Esophagus squamous epithelium (tissue), 5 donors: ENCODE data around the gene WDR35. TPM values are rescaled to one million over a fixed set of nuclear protein-coding genes. Genes with fewer than 3 reads are reported as not detected.

Experiments
- DNase-seq: peaks from one replicate; lab custom pipeline; 2025; lab: John Stamatoyannopoulos, UW
- H3K27ac ChIP-seq, 4 donors: fragments of 200-600 bp; sonication (generic); one replicate each; pipeline ENCODE4 v1.5.1; 2016 to 2019; ENCODE audit warnings: mild to moderate bottlenecking in 1 of 4
- H3K27me3 ChIP-seq, 4 donors: fragments of 200-600 bp; sonication (generic); 1 replicate in 3 of 4; 2 replicates in 1 of 4; pipeline versions ENCODE4 v1.5.1 to v1.6.0; 2017 to 2021; ENCODE audit warnings: antibody characterized with exemption in 1 of 4
- H3K36me3 ChIP-seq, 3 donors: fragments of 200-600 bp; sonication (generic); one replicate each; pipeline ENCODE4 v1.5.1; 2016 to 2019
- H3K4me1 ChIP-seq, 3 donors: fragments of 200-600 bp; sonication (generic); one replicate each; pipeline ENCODE4 v1.5.1; 2017 to 2019
- H3K4me3 ChIP-seq, 4 donors: fragments of 200-600 bp; sonication (generic); 1 replicate in 3 of 4; 2 replicates in 1 of 4; pipeline ENCODE4 v1.5.1; 2016 to 2019; ENCODE audit warnings: mild to moderate bottlenecking in 2 of 4, moderate library complexity in 1 of 4
- H3K9me3 ChIP-seq, 3 donors: fragments of 200-600 bp; sonication (generic); one replicate each; pipeline ENCODE4 v1.5.1; 2016 to 2019
- CTCF ChIP-seq, 6 experiments: fragments of 450-650 bp in 4 of 6; fragments of 200-600 bp in 2 of 6; sonication (generic) in 2 of 6; IDR thresholded peaks; one replicate each; pipeline ENCODE4 v1.5.1; 2016 to 2019; ENCODE audit warnings: antibody characterized with exemption in 6 of 6, mild to moderate bottlenecking in 4 of 6, moderate library complexity in 4 of 6
- POLR2A ChIP-seq, 4 donors: fragments of 450-650 bp; IDR thresholded peaks; one replicate each; pipeline ENCODE4 v1.6.1; 2017; ENCODE audit warnings: antibody characterized with exemption in 4 of 4, mild to moderate bottlenecking in 4 of 4, moderate library complexity in 3 of 4
- WGBS, 2 donors: methylation state at CpG; one replicate each; pipeline ENCODE4 v1.1.5; 2018; 5-methylcytosine and 5-hydroxymethylcytosine counted together
- intact Hi-C: fragments of 100-400 bp; cut with DNase I; formaldehyde crosslinking; loops from one replicate; pipeline ENCODE4 v1.15.0; 2022
- total RNA-seq, 4 donors: library from RNA; depleted of rRNA; stranded (reverse); fragments of >200 nt; gene quantifications; one replicate each; pipeline ENCODE4 v1.1.0, GENCODE V29; 2016
- donor health status: DM: yes; HTN: yes; CAD: no.

Gene WDR35
- total RNA-seq, 4 donors from 2014 or later: 0.83 to 7.2 (median 4.5) TPM

GRCh38 chr2:19873014-19873413 lies 116.9 kb downstream of the WDR35 start:
- no peak for DNase-seq
- intact Hi-C loops: no loop called here
- Histone ChIP-seq H3K27ac (no peak overlapping the region), H3K4me1 (peaks cover 6 to 15% (median 6%) of the 10 kb centered on the region in 3 donors), H3K27me3 (peaks cover 0 to 12% (median 0%) of the 10 kb centered on the region in 4 donors), H3K4me3 (no peak overlapping the region), H3K9me3 (no peaks in the 10 kb centered on the region), H3K36me3 (no peaks in the 10 kb centered on the region)
- WGBS, 2 donors: 77 to 89% methylated on average over 5 of the region's 5 CpGs
- no peak for TF ChIP-seq POLR2A (IDR thresholded peaks at IDR 0.05)
- TF ChIP-seq CTCF (IDR thresholded peaks at IDR 0.05): no peak

DNA sequence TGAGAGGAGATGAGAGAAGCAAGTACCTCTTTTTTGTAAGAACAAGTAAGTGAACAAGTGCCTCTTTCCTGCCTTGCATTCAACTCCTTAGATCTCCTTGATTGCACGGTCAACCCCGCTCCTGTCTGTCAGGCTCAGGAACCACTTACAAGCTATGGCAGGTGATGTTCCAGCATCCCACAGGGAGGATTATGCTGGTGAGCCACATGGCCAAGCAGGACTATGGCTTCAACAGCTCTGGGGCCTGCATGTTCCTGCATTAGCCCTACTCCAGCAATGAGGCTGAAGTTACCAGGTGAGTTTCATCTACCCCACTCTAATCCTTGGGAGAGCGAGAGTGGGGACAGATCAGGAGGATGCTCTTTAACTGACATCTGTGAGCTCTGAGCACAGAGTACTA lies 117.6 kb downstream of the WDR35 start:
- H3K27ac ChIP-seq: no peak overlapping the region
- no peak overlapping the region for H3K4me3 ChIP-seq
- TF ChIP-seq POLR2A (IDR thresholded peaks at IDR 0.05) (no peak), CTCF (IDR thresholded peaks at IDR 0.05) (no peak)
- intact Hi-C loops: no loop called here
- no peaks in the 10 kb centered on the region for H3K36me3 ChIP-seq
- peaks cover 6 to 15% (median 6%) of the 10 kb centered on the region in 3 donors for H3K4me1 ChIP-seq
- H3K27me3 ChIP-seq: peaks cover 0 to 12% (median 0%) of the 10 kb centered on the region in 4 donors
- 70 to 87% methylated on average over 2 to 3 of the region's 3 CpGs for WGBS, 2 donors
- DNase-seq: no peak
- H3K9me3 ChIP-seq: no peaks in the 10 kb centered on the region

DNA sequence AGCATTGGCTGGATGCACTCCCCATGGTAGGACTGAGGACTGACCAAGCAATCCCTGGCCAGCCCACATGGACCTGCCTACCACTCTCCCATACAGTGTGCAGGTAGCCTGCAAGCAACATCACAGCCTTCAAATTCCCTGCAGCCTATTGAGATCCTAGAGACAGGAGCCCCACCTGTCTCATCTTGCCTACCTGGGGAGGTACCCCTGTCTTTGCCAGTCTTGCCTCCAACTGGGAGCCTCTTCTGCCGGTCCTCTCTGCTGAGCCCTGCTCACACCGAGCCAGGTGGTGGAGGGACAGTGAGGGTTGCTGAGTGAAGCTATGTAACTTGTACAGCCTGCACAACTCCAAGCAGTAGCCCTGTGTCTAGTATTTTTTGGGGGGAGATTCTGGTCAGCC lies 118.1 kb downstream of the WDR35 start:
- Histone ChIP-seq H3K4me1 (peaks cover 6 to 15% (median 6%) of the 10 kb centered on the region in 3 donors), H3K36me3 (no peaks in the 10 kb centered on the region), H3K27ac (no peak overlapping the region), H3K9me3 (no peaks in the 10 kb centered on the region), H3K27me3 (peaks cover 0 to 12% (median 0%) of the 10 kb centered on the region in 4 donors), H3K4me3 (no peak overlapping the region)
- TF ChIP-seq POLR2A (IDR thresholded peaks at IDR 0.05) (no peak), CTCF (IDR thresholded peaks at IDR 0.05) (no peak)
- intact Hi-C loops: no loop called here
- 100% methylated on average over 1 to 2 of the region's 2 CpGs for WGBS, 2 donors
- DNase-seq: no peak

DNA sequence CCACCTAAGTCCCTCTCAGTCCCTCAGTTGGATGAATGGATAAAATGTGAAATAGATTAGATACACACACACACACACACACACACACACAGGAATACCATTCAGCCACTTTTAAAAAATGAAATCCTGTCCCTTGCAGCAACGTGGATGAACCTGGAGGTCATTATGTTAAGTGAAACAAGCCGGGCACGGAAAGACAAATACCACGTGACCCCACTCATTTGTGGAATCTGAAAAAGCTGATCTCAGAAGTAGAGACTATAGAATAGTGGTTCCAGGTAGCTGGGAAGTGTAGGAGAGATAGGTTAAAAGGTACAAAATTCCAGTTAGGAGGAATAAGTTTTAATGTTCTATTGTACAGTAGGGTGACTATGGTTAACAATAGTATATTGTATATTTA lies 119.1 kb downstream of the WDR35 start:
- 72% methylated on average over 4 of the region's 4 CpGs for WGBS, 2 donors
- Histone ChIP-seq H3K4me3 (no peak overlapping the region), H3K4me1 (peaks cover 6 to 15% (median 6%) of the 10 kb centered on the region in 3 donors), H3K9me3 (no peaks in the 10 kb centered on the region), H3K27me3 (peaks cover 0 to 12% (median 0%) of the 10 kb centered on the region in 4 donors), H3K36me3 (no peaks in the 10 kb centered on the region), H3K27ac (no peak overlapping the region)
- intact Hi-C loops: no loop called here
- TF ChIP-seq CTCF (IDR thresholded peaks at IDR 0.05): no peak
- TF ChIP-seq POLR2A (IDR thresholded peaks at IDR 0.05): no peak
- DNase-seq: no peak

DNA sequence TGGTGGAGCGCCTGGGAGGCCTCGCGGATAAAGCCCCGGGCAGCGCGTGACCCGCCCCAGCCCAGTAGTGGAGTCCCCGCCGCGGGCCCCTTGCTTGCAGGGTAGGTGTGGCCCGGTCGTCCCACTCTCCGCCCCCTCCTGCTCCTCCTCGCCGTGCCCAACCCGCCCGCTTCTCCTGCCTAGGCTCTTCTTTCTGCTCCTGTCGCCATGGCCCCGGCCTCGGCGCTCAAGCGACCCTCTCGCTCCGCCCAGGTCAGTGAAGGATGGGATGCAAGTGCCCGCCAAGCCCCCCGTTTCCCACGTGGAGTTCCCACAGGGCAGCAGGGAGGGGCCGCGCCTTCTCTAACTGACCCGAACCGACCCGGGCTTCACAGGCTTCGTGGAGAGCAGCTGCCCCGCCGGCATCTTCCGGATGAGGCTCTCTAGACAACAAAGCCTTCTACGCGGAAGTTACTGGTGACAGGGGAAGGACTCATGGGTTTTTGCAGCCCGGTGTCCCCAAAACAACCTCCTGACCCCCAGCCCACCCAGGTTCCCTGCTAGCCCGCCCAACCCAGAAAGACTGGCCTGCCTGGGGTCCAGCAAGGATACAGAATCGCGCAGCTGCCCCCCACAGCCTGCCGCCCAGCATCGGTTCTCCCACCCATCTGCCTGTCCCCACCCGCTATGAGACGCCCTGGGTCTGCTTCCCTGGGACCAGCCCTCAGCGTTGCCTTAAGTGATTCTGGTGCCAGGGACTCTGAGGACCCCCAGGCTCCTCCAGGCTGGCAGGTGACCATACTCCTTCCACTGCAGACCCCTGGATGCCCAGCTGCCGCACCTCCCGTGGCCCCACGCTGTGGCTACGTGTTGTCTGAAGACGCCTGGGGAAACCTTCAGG lies 121.0 kb downstream of the WDR35 start:
- peaks cover 6 to 17% (median 6%) of the 10 kb centered on the region in 3 donors for H3K4me1 ChIP-seq
- TF ChIP-seq POLR2A (IDR thresholded peaks at IDR 0.05) (no peak), CTCF (IDR thresholded peaks at IDR 0.05) (no peak)
- peaks cover 0 to 12% (median 0%) of the 10 kb centered on the region in 4 donors for H3K27me3 ChIP-seq
- DNase-seq: no peak
- intact Hi-C loops: loop anchor here (10.0 kb wide), 2 partner anchors 504 to 1114 kb away; no protein-coding TSS in a partner anchor
- H3K4me3 ChIP-seq: peak overlapping the region; percentile 25 to 62 (median 49)
- no peaks in the 10 kb centered on the region for H3K9me3 ChIP-seq
- peak overlapping the region in 2 of 4 donors; percentile 14 to 29 for H3K27ac ChIP-seq
- 31 to 80% methylated on average over 12 to 16 of the region's 52 CpGs for WGBS, 2 donors
- no peaks in the 10 kb centered on the region for H3K36me3 ChIP-seq
